ENCODE results near the gene HOXB7. TPM values are rescaled to one million over a fixed set of nuclear protein-coding genes. Genes with fewer than 3 reads are reported as not detected.

Gene HOXB7
- total and polyA plus RNA-seq, 4 donors = 0.08 to 0.31 (median 0.27) TPM

DNA sequence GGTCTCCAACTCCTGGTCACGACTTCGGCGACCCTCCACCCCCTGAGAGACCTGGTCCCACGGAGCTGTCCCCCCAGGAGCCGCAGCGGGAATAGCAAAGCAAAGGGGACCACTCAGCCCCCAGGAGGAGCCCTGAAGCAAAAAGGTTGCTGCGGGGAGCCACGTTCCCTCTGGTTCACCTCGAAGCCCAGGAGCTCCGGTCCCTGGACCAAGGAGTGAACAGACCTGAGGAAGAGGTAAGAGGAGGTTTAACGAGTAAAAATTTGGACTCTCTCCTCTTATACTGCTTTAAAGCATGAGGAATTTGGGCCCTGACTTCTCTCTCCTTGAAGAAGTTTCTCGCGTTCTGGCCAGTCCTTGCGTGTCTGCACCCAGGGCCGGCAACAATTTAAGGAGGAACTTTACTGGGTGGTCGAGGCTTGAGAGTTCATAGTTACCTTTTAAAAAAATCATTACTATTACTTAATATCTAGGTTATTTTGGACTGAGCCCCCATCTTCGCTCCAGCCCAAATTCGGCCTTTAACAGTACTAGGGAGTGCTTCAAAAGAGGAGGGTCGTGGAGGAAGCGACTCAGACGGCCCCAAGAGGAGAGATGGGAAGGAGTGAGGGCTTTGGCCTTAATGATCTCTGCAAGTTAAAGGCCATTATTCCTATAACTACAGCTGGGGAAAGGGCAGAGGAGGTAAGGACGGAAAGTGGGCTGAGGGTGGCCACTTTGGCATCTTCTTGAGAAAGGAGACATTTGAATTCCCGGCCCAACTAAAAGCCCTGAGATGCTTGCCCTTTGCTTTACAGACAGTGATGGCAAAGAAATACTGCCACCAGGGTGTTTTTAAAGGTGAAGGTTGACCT is 32.3 kb upstream of the HOXB7 start:
- 22% methylated on average over 23 of the region's 23 CpGs for WGBS
- H3K27me3 ChIP-seq (ENCODE audit: control insufficient read depth in 4 of 4, insufficient read depth in 4 of 4, low read length in 3 of 4) = peaks cover 15 to 32% (median 25%) of the 10 kb centered on the region in 4 donors

DNA sequence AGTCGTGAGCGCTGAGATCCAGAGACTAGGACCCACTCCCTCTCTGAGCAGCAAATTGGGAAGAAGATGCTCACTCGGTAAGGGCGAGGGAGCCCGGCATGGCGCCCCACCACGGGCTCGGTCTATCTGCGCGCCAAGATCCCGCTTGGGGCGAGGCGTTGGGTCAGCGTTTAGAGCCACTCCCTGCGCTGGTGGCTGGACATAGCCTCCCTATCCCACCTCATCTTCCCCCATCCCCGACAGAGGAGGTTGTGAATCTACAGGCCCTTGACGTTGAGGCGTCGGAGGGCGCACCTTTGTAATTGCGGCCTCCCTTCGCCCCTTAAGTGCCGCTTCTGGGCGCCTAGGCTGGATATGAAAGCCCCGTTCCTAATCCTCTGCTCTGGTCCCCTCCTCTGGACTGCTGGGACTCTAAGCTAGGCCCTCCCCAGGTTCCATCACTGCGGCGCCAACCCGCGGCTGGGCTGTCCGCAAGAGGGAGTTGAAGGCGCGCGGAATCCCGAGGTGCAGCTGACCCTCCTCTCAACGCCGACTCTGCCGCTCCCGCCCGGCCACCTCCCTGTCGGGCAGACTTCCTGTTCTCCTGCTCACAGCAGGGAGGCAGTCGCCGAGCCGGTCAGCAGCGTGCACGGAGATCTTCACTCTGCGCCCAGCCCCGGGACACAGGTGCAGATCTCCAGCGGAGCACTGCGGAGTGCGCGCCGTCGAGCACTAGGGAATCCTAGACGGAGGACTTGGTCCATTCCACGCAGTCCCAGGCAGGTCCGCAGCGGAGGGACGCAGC is 31.4 kb upstream of the HOXB7 start:
- no peak for TF ChIP-seq SP1 (IDR thresholded peaks at IDR 0.05)
- TF ChIP-seq FOXA2 (IDR thresholded peaks at IDR 0.05) = no peak
- TF ChIP-seq, protein P1, sequence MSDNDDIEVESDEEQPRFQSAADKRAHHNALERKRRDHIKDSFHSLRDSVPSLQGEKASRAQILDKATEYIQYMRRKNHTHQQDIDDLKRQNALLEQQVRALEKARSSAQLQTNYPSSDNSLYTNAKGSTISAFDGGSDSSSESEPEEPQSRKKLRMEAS (IDR thresholded peaks at IDR 0.05) = no peak
- peaks cover 17 to 34% (median 26%) of the 10 kb centered on the region in 4 donors for H3K27me3 ChIP-seq (ENCODE audit: control insufficient read depth in 4 of 4, insufficient read depth in 4 of 4, low read length in 3 of 4)
- DNase-seq (ENCODE audit: low spot score) = no peak

More for the DNA sequence above, 32.3 kb upstream of the HOXB7 start:
- DNase-seq (ENCODE audit: low spot score) = no peak
- Histone ChIP-seq H3K4me1 (ENCODE audit: control insufficient read depth in 4 of 4, insufficient read depth in 4 of 4, low read length in 3 of 4) (peaks cover 0 to 6% (median 2%) of the 10 kb centered on the region in 4 donors), H3K9ac (ENCODE audit: low read depth in 1 of 2, low read length in 2 of 2) (no peak overlapping the region), H3K27ac (ENCODE audit: low read depth in 1 of 2, low read length in 2 of 2) (no peak overlapping the region), H3K9me3 (ENCODE audit: control insufficient read depth in 4 of 4, low read length in 3 of 4) (no peaks in the 10 kb centered on the region), H3K36me3 (ENCODE audit: control insufficient read depth in 4 of 4, insufficient read depth in 3 of 4, low read depth in 1 of 4, low read length in 3 of 4) (no peaks in the 10 kb centered on the region), H3K4me3 (ENCODE audit: low read depth in 1 of 3, low read length in 3 of 3) (no peak overlapping the region)
- TF ChIP-seq HNF4G (IDR thresholded peaks at IDR 0.05) = no peak
- no peak for TF ChIP-seq RAD21 (IDR thresholded peaks at IDR 0.05)
- TF ChIP-seq, protein P2, sequence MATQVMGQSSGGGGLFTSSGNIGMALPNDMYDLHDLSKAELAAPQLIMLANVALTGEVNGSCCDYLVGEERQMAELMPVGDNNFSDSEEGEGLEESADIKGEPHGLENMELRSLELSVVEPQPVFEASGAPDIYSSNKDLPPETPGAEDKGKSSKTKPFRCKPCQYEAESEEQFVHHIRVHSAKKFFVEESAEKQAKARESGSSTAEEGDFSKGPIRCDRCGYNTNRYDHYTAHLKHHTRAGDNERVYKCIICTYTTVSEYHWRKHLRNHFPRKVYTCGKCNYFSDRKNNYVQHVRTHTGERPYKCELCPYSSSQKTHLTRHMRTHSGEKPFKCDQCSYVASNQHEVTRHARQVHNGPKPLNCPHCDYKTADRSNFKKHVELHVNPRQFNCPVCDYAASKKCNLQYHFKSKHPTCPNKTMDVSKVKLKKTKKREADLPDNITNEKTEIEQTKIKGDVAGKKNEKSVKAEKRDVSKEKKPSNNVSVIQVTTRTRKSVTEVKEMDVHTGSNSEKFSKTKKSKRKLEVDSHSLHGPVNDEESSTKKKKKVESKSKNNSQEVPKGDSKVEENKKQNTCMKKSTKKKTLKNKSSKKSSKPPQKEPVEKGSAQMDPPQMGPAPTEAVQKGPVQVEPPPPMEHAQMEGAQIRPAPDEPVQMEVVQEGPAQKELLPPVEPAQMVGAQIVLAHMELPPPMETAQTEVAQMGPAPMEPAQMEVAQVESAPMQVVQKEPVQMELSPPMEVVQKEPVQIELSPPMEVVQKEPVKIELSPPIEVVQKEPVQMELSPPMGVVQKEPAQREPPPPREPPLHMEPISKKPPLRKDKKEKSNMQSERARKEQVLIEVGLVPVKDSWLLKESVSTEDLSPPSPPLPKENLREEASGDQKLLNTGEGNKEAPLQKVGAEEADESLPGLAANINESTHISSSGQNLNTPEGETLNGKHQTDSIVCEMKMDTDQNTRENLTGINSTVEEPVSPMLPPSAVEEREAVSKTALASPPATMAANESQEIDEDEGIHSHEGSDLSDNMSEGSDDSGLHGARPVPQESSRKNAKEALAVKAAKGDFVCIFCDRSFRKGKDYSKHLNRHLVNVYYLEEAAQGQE (IDR thresholded peaks at IDR 0.05) = no peak
- no peak for TF ChIP-seq JUND (IDR thresholded peaks at IDR 0.05)
- TF ChIP-seq FOXA2 (IDR thresholded peaks at IDR 0.05) = no peak
- TF ChIP-seq FOXA1 (IDR thresholded peaks at IDR 0.05) = no peak
- TF ChIP-seq, protein P1 (IDR thresholded peaks at IDR 0.05) = no peak
- TF ChIP-seq GABPA (IDR thresholded peaks at IDR 0.05 in 1 of 2, conservative IDR thresholded peaks at IDR 0.05 in 1 of 2) = no peak
- TF ChIP-seq, protein P3, sequence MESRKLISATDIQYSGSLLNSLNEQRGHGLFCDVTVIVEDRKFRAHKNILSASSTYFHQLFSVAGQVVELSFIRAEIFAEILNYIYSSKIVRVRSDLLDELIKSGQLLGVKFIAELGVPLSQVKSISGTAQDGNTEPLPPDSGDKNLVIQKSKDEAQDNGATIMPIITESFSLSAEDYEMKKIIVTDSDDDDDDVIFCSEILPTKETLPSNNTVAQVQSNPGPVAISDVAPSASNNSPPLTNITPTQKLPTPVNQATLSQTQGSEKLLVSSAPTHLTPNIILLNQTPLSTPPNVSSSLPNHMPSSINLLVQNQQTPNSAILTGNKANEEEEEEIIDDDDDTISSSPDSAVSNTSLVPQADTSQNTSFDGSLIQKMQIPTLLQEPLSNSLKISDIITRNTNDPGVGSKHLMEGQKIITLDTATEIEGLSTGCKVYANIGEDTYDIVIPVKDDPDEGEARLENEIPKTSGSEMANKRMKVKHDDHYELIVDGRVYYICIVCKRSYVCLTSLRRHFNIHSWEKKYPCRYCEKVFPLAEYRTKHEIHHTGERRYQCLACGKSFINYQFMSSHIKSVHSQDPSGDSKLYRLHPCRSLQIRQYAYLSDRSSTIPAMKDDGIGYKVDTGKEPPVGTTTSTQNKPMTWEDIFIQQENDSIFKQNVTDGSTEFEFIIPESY (IDR thresholded peaks at IDR 0.05) = no peak

More for the DNA sequence above, 31.4 kb upstream of the HOXB7 start:
- H3K9ac ChIP-seq (ENCODE audit: low read depth in 1 of 2, low read length in 2 of 2) = no peak overlapping the region
- WGBS = 8% methylated on average over 58 of the region's 58 CpGs
- H3K4me3 ChIP-seq (ENCODE audit: low read depth in 1 of 3, low read length in 3 of 3) = no peak overlapping the region
- H3K4me1 ChIP-seq (ENCODE audit: control insufficient read depth in 4 of 4, insufficient read depth in 4 of 4, low read length in 3 of 4) = peaks cover 0 to 1% (median under 1%) of the 10 kb centered on the region in 4 donors
- H3K9me3 ChIP-seq (ENCODE audit: control insufficient read depth in 4 of 4, low read length in 3 of 4) = no peaks in the 10 kb centered on the region
- H3K36me3 ChIP-seq (ENCODE audit: control insufficient read depth in 4 of 4, insufficient read depth in 3 of 4, low read depth in 1 of 4, low read length in 3 of 4) = no peaks in the 10 kb centered on the region
- no peak overlapping the region for H3K27ac ChIP-seq (ENCODE audit: low read depth in 1 of 2, low read length in 2 of 2)

All from liver (tissue), 9 donors.